Measurements from ENCODE around the gene RRAS. TPM values are rescaled to one million over a fixed set of nuclear protein-coding genes. Genes with fewer than 3 reads are reported as not detected.

The RRAS gene
- total RNA-seq, 1 donor from 2014 or later: 4.7 TPM

DNA sequence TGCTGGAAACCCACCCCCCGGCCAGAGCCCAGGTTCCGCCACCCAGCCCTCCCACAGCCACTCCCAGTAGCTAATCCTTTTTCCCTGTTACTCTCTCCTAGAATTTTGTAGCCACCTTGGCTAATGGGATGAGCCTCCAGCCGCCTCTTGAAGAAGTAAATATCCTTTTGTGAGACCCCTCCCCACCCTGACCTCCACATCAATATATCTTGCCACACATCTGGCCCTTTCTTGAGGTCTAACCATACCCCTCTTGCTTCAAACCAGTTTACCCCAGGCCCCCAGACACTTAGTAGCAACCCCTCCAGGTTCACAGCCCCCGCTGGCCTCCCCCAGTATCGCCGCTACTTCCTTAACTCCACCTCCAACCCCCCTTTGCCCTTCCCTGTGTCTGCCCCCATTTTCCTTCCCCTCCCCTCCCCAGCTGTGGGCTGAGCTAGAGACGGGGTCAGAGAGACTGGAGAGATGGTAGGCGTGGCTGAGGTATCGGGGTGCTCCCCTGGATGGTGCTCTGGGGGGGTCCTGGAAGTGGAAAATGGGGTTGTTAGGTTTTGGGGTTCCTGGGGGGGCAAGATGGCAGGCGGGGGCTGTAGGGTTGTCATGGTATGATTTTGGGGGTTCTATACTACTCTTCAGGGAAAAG lies 39.9 kb upstream of the RRAS start:
- Mint-ChIP-seq H3K27me3 (ENCODE audit: unreplicated experiment) (peaks cover 6% of the 10 kb centered on the region), H3K9me3 (ENCODE audit: unreplicated experiment) (peaks cover 4% of the 10 kb centered on the region), H3K4me3 (ENCODE audit: unreplicated experiment) (peak overlapping the region; percentile 71), H3K4me1 (ENCODE audit: low read depth, unreplicated experiment) (peaks cover 12% of the 10 kb centered on the region), H3K27ac (ENCODE audit: unreplicated experiment) (peak overlapping the region; percentile 76), H3K36me3 (ENCODE audit: unreplicated experiment) (no peaks in the 10 kb centered on the region)
- TF ChIP-seq CTCF (IDR thresholded peaks at IDR 0.05; ENCODE audit: partially characterized antibody, unreplicated experiment): no peak
- no peak for DNase-seq

GRCh38 chr19:49678985-49679770 lies 39.2 kb upstream of the RRAS start:
- TF ChIP-seq CTCF (IDR thresholded peaks at IDR 0.05; ENCODE audit: partially characterized antibody, unreplicated experiment): no peak

GRCh38 chr19:49677901-49678674 lies 38.1 kb upstream of the RRAS start:
- Mint-ChIP-seq H3K27ac (ENCODE audit: unreplicated experiment) (peak overlapping the region; percentile 73), H3K4me3 (ENCODE audit: unreplicated experiment) (peak overlapping the region; percentile 87), H3K9me3 (ENCODE audit: unreplicated experiment) (peaks cover 7% of the 10 kb centered on the region), H3K4me1 (ENCODE audit: low read depth, unreplicated experiment) (peaks cover 12% of the 10 kb centered on the region), H3K27me3 (ENCODE audit: unreplicated experiment) (peaks cover 6% of the 10 kb centered on the region), H3K36me3 (ENCODE audit: unreplicated experiment) (no peaks in the 10 kb centered on the region)
- DNase-seq: peak; percentile 95
- peak; percentile 85 for TF ChIP-seq CTCF (IDR thresholded peaks at IDR 0.05; ENCODE audit: partially characterized antibody, unreplicated experiment)

More at GRCh38 chr19:49678985-49679770, 39.2 kb upstream of the RRAS start:
- H3K27ac Mint-ChIP-seq (ENCODE audit: unreplicated experiment): no peak overlapping the region
- H3K27me3 Mint-ChIP-seq (ENCODE audit: unreplicated experiment): peaks cover 6% of the 10 kb centered on the region
- H3K9me3 Mint-ChIP-seq (ENCODE audit: unreplicated experiment): peaks cover 4% of the 10 kb centered on the region
- H3K4me3 Mint-ChIP-seq (ENCODE audit: unreplicated experiment): peak overlapping the region; percentile 71
- peaks cover 12% of the 10 kb centered on the region for H3K4me1 Mint-ChIP-seq (ENCODE audit: low read depth, unreplicated experiment)
- H3K36me3 Mint-ChIP-seq (ENCODE audit: unreplicated experiment): no peaks in the 10 kb centered on the region
- DNase-seq: no peak

DNA sequence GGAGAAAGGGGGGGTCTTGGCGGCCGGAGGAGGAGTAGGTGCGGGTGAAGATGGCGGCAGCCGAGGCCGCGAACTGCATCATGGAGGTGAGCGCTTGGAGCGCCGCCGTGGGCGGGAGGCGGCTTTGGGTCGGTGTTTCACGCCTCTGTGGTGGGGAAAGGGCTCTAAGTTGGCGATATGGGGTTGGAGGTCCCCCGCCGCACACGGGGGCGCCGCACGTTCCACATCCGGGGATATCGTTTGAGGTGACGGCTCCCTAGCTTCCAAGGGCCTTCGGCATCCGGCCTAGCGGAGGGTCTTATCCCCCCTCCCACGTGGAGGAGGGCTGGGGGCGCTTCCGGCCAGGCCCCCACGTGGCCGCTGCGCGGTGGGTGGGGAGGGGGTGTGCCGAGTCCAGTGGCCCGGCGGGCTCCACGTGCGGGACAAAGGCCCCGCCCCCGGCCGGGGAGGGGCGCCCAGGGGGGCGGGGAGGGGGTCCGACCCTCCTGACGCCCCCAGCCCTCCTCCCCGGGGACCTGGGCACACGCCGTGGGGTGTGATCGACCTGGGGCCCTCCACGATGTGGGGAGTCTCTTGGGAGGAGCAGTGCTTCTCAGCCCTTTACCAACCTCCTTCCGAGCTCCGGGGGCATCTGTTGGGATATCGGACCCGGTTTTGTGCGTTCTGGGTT lies 37.4 kb upstream of the RRAS start, which contains the start of gene PRMT1:
PRMT1 (plus strand) TSS at position 41 of the 670 bp plus-strand sequence; CDS start at position 51, 10 bp downstream.
- Mint-ChIP-seq H3K4me1 (ENCODE audit: low read depth, unreplicated experiment) (peaks cover 12% of the 10 kb centered on the region), H3K36me3 (ENCODE audit: unreplicated experiment) (no peaks in the 10 kb centered on the region), H3K4me3 (ENCODE audit: unreplicated experiment) (peak within 1 kb of the TSS; percentile 99), H3K27ac (ENCODE audit: unreplicated experiment) (peak within 1 kb of the TSS; percentile 100), H3K9me3 (ENCODE audit: unreplicated experiment) (peaks cover 7% of the 10 kb centered on the region), H3K27me3 (ENCODE audit: unreplicated experiment) (peaks cover 6% of the 10 kb centered on the region)
- peak; percentile 76 for DNase-seq
- no peak for TF ChIP-seq CTCF (IDR thresholded peaks at IDR 0.05; ENCODE audit: partially characterized antibody, unreplicated experiment)

Data from glutamatergic neuron (in vitro differentiated cells).